Neural cell (in vitro differentiated cells): ENCODE results near the gene P2RX5. TPM values are rescaled to one million over a fixed set of nuclear protein-coding genes. Genes with fewer than 3 reads are reported as not detected.

Experiments
- H2AFZ ChIP-seq: fragments of 200-600, 300-800 bp; sonication (generic), shearing (Covaris generic); 2 replicates; pipeline ENCODE4 v1.6.0; 2014; ENCODE audit warnings: low read depth, mild to moderate bottlenecking, antibody characterized with exemption, low read length, moderate library complexity
- H3F3A ChIP-seq: fragments of 200-600 bp; shearing (Covaris generic); 2 replicates; pipeline ENCODE4 v1.6.1; 2016; ENCODE audit warnings: mild to moderate bottlenecking, moderate library complexity, mixed read lengths, antibody characterized with exemption, low read length; ENCODE audit not compliant: insufficient read depth, poor library complexity, severe bottlenecking
- H3K27ac ChIP-seq: fragments of 200-600, 300-800 bp; sonication (generic), shearing (Covaris generic); 2 replicates; pipeline ENCODE4 v1.5.1; 2014; ENCODE audit warnings: mild to moderate bottlenecking, low read length, moderate library complexity
- H3K27me3 ChIP-seq: fragments of 300-800, 200-600 bp; sonication (generic), shearing (Covaris generic); 2 replicates; pipeline ENCODE4 v1.6.0; 2014; ENCODE audit warnings: mild to moderate bottlenecking, low read depth, low read length, moderate library complexity; ENCODE audit not compliant: insufficient read depth
- H3K36me3 ChIP-seq: fragments of 300-800, 200-600 bp; sonication (generic), shearing (Covaris generic); 2 replicates; pipeline ENCODE4 v1.5.1; 2014; ENCODE audit warnings: mild to moderate bottlenecking, antibody characterized with exemption, low read length, moderate library complexity; ENCODE audit not compliant: insufficient read depth
- H3K4me2 ChIP-seq: fragments of 300-800, 200-600 bp; sonication (generic), shearing (Covaris generic); 2 replicates; pipeline ENCODE4 v1.6.0; 2014; ENCODE audit warnings: mild to moderate bottlenecking, low read length
- H3K4me3 ChIP-seq: fragments of 300-800, 200-600 bp; sonication (generic), shearing (Covaris generic); 2 replicates; pipeline ENCODE4 v1.5.1; 2014; ENCODE audit warnings: mild to moderate bottlenecking, low read length, moderate library complexity
- H3K79me2 ChIP-seq: fragments of 200-600 bp; shearing (Covaris generic); replicated peaks from 2 replicates; pipeline ENCODE4 v1.6.0; 2014; ENCODE audit warnings: mild to moderate bottlenecking, low read length, moderate library complexity; ENCODE audit not compliant: insufficient read depth
- H3K9ac ChIP-seq: fragments of 300-800, 200-600 bp; sonication (generic), shearing (Covaris generic); 2 replicates; pipeline ENCODE4 v1.6.1; 2016; ENCODE audit warnings: mild to moderate bottlenecking, low read length, mixed read lengths
- H3K9me2 ChIP-seq: fragments of 200-600 bp; shearing (Covaris generic); 2 replicates; pipeline ENCODE4 v1.6.1; 2016; ENCODE audit warnings: mild to moderate bottlenecking, low read length, mixed read lengths; ENCODE audit not compliant: insufficient read depth
- H3K9me3 ChIP-seq: fragments of 200-600, 300-800 bp; sonication (generic), shearing (Covaris generic); 2 replicates; pipeline ENCODE4 v1.6.1; 2016; ENCODE audit warnings: mild to moderate bottlenecking, mixed run types, low read length, moderate library complexity, mixed read lengths
- H4K20me1 ChIP-seq: fragments of 200-600 bp; shearing (Covaris generic); 2 replicates; pipeline ENCODE4 v1.6.1; 2016; ENCODE audit warnings: mild to moderate bottlenecking, mixed run types; ENCODE audit not compliant: insufficient read depth
- CTCF ChIP-seq: fragments of 450-650 bp; IDR thresholded peaks from 2 replicates; pipeline ENCODE4 v1.5.1; 2014; ENCODE audit warnings: antibody characterized with exemption, mild to moderate bottlenecking, moderate library complexity; ENCODE audit not compliant: poor library complexity, severe bottlenecking
- EP300 ChIP-seq: fragments of 450-650 bp; conservative IDR thresholded peaks from 2 replicates; pipeline ENCODE4 v1.6.1; 2014; ENCODE audit warnings: antibody characterized with exemption, mild to moderate bottlenecking, moderate library complexity; ENCODE audit not compliant: poor library complexity, severe bottlenecking
- EZH2 ChIP-seq: fragments of 200-600, 300-800 bp; shearing (Covaris generic), sonication (generic); IDR thresholded peaks from 2 replicates; pipeline ENCODE4 v1.6.1; 2014; ENCODE audit warnings: antibody characterized with exemption, low read length, borderline replicate concordance, mild to moderate bottlenecking; ENCODE audit not compliant: insufficient read depth, poor library complexity, severe bottlenecking
- MXI1 ChIP-seq: fragments of 450-650 bp; conservative IDR thresholded peaks from 2 replicates; pipeline ENCODE4 v1.6.1; 2014; ENCODE audit warnings: antibody characterized with exemption, mild to moderate bottlenecking; ENCODE audit not compliant: poor library complexity, severe bottlenecking
- POLR2AphosphoS5 ChIP-seq: IDR thresholded peaks from 2 replicates; pipeline ENCODE4 v1.6.1; 2012
- RAD21 ChIP-seq: fragments of 450-650 bp; conservative IDR thresholded peaks from 2 replicates; pipeline ENCODE4 v1.6.1; 2014; ENCODE audit warnings: antibody characterized with exemption, mild to moderate bottlenecking, moderate library complexity
- REST ChIP-seq: IDR thresholded peaks from 2 replicates; pipeline ENCODE4 v1.6.1; 2012; ENCODE audit warnings: borderline replicate concordance
- SMC3 ChIP-seq: fragments of 450-650 bp; conservative IDR thresholded peaks from 2 replicates; pipeline ENCODE4 v1.6.1; 2014; ENCODE audit warnings: antibody characterized with exemption, mild to moderate bottlenecking, moderate library complexity; ENCODE audit not compliant: poor library complexity
- TAF1 ChIP-seq: IDR thresholded peaks from 2 replicates; pipeline ENCODE4 v1.6.1; 2012; ENCODE audit warnings: low read depth
- polyA plus RNA-seq: library from polyadenylated mRNA; depleted of rRNA; stranded (reverse); fragments of >200 nt; gene quantifications from 2 replicates; pipeline ENCODE4 v1.2.3, GENCODE V29; 2014

The P2RX5 gene
- polyA plus RNA-seq, 1 donor from 2014 or later, result 7.0 TPM

DNA sequence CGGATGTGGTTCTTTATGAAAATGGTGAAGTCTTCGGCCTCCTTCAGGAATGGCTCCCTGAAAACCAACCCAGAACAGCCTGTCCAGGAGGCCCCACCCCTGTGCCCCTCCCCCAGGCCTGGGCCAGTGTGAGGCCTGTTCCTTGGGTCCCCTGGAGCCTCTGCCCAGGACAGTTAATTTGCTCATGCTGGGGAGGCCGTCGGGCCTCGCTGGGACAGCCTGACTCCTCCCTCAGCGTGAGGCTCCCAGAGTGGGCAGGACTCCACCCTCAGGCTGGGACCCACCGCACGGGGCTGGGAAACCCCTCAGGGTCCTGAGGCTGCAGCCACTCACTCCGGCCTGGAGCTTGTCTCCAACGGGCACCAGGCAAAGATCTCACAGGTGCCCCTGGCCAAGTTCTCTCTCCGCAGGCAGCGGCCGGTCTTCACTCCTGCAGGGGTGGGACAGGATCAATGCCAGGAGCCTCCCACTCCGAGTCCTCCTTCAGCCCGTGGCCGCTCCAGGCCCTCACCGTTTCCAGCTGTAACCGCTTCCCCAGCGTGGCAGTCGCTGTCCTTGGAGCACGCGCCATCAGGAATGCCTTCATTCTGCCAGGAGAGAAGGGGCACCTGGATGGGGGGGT lies 5.8 kb downstream of the P2RX5 start:
- H3K4me3 ChIP-seq, result no peak overlapping the region
- peaks cover 9% of the 10 kb centered on the region for H3K27me3 ChIP-seq
- no peaks in the 10 kb centered on the region for H3K9me3 ChIP-seq
- H3K9me2 ChIP-seq, result no peaks in the 10 kb centered on the region
- no peaks in the 10 kb centered on the region for H3K36me3 ChIP-seq
- H3K4me2 ChIP-seq, result no peak overlapping the region
- no peak overlapping the region for H2AFZ ChIP-seq
- H3F3A ChIP-seq, result no peaks in the 10 kb centered on the region
- no peak overlapping the region for H3K27ac ChIP-seq
- no peaks in the 10 kb centered on the region for H4K20me1 ChIP-seq
- TF ChIP-seq CTCF, result no peak
- TF ChIP-seq POLR2AphosphoS5, result no peak
- no peak for TF ChIP-seq SMC3
- no peak for TF ChIP-seq EZH2
- no peak for TF ChIP-seq EP300
- no peak for TF ChIP-seq MXI1
- no peak for TF ChIP-seq REST
- TF ChIP-seq TAF1, result no peak
- no peak for TF ChIP-seq RAD21
- H3K9ac ChIP-seq, result no peak overlapping the region
- H3K79me2 ChIP-seq, result no peaks in the 10 kb centered on the region

- no peaks in the 10 kb centered on the region for H3K79me2 ChIP-seq
- no peaks in the 10 kb centered on the region for H3F3A ChIP-seq
- H3K4me3 ChIP-seq, result no peak overlapping the region
- no peaks in the 10 kb centered on the region for H3K36me3 ChIP-seq
- no peak overlapping the region for H3K4me2 ChIP-seq
- H3K27ac ChIP-seq, result no peak overlapping the region
- no peaks in the 10 kb centered on the region for H3K9me3 ChIP-seq
- TF ChIP-seq EZH2, result no peak
- H3K9me2 ChIP-seq, result no peaks in the 10 kb centered on the region
- peaks cover 1% of the 10 kb centered on the region for H3K27me3 ChIP-seq
- H2AFZ ChIP-seq, result no peak overlapping the region
- no peak overlapping the region for H3K9ac ChIP-seq
- H4K20me1 ChIP-seq, result no peaks in the 10 kb centered on the region
Measured at GRCh38 chr17:3689262-3690093, 6.5 kb downstream of the P2RX5 start.
